T-helper 2 cell treated with Interferon-gamma antibody and Interleukin-4, amounts not matched to agents 100 ng/mL and 5 ng/mL, for 36 hours (primary cell): ENCODE results near the gene PSMD3. TPM values are rescaled to one million over a fixed set of nuclear protein-coding genes. Genes with fewer than 3 reads are reported as not detected.

Experiments used
- total RNA-seq: library from RNA; stranded (reverse); gene quantifications from 2 replicates; pipeline ENCODE4 v1.2.3, GENCODE V29; 2022

PSMD3 gene
- total RNA-seq, 1 donor from 2014 or later = 125 TPM

Other genes starting within 250 kb of the PSMD3 start
- 0.16 and 0.41 TPM in 2 replicates for gene GRB7, start 242.9 kb upstream of the PSMD3 start, total RNA-seq
- 23.1 and 27.0 TPM in 2 replicates for gene IKZF3, start 116.5 kb upstream of the PSMD3 start, total RNA-seq
- gene ZPBP2, start 112.6 kb upstream of the PSMD3 start, total RNA-seq = not detected in 2 replicates
- 53.4 and 55.8 TPM in 2 replicates for gene GSDMB, start 62.2 kb upstream of the PSMD3 start, total RNA-seq
- 120 and 134 TPM in 2 replicates for gene ORMDL3, start 53.2 kb upstream of the PSMD3 start, total RNA-seq
- gene LRRC3C, start 53.1 kb upstream of the PSMD3 start, total RNA-seq = not detected in 2 replicates
- 0.59 and 1.6 TPM in 2 replicates for gene GSDMA, start 17.8 kb upstream of the PSMD3 start, total RNA-seq
- gene CSF3, start 34.6 kb downstream of the PSMD3 start, total RNA-seq = not detected in 2 replicates
- 97.0 and 97.1 TPM in 2 replicates for gene MED24, start 73.6 kb downstream of the PSMD3 start, total RNA-seq
- gene THRA, start 82.2 kb downstream of the PSMD3 start, total RNA-seq = 4.5 and 4.6 TPM in 2 replicates
- 3.9 and 4.0 TPM in 2 replicates for gene NR1D1, start 119.8 kb downstream of the PSMD3 start, total RNA-seq
- 85.2 and 87.5 TPM in 2 replicates for gene MSL1, start 141.2 kb downstream of the PSMD3 start, total RNA-seq
- gene CASC3, start 159.7 kb downstream of the PSMD3 start, total RNA-seq = 79.9 and 91.7 TPM in 2 replicates
- gene RAPGEFL1, start 196.7 kb downstream of the PSMD3 start, total RNA-seq = 7.4 and 7.8 TPM in 2 replicates
- gene WIPF2, start 238.5 kb downstream of the PSMD3 start, total RNA-seq = 23.7 and 25.4 TPM in 2 replicates